ENCODE results near the gene CSF2RB.
A peak's percentile ranks its signal among the peaks of the same experiment; 100 is the strongest.

Gene CSF2RB

GRCh38 chr22:36901411-36902142, 11.9 kb upstream of the CSF2RB start:
- Mint-ChIP-seq H3K4me3 (no peak overlapping the region), H3K36me3 (peaks cover 2% of the 10 kb centered on the region), H3K27ac (peak overlapping the region; percentile 51), H3K27me3 (peaks cover 15% of the 10 kb centered on the region), H3K9me3 (ENCODE audit: low read depth) (no peaks in the 10 kb centered on the region), H3K4me1 (ENCODE audit: low read depth) (peaks cover 3% of the 10 kb centered on the region)

GRCh38 chr22:36902143-36902926, 11.1 kb upstream of the CSF2RB start:
- Mint-ChIP-seq H3K4me3 (no peak overlapping the region), H3K27me3 (peaks cover 15% of the 10 kb centered on the region), H3K9me3 (ENCODE audit: low read depth) (no peaks in the 10 kb centered on the region), H3K36me3 (peaks cover 2% of the 10 kb centered on the region), H3K27ac (no peak overlapping the region), H3K4me1 (ENCODE audit: low read depth) (peaks cover 3% of the 10 kb centered on the region)

- Mint-ChIP-seq H3K27me3 (peaks cover 18% of the 10 kb centered on the region), H3K4me1 (ENCODE audit: low read depth) (peaks cover 3% of the 10 kb centered on the region), H3K36me3 (peaks cover 2% of the 10 kb centered on the region), H3K4me3 (no peak overlapping the region), H3K27ac (no peak overlapping the region), H3K9me3 (ENCODE audit: low read depth) (no peaks in the 10 kb centered on the region)
Measured at GRCh38 chr22:36904260-36904880, 9.1 kb upstream of the CSF2RB start.

- Mint-ChIP-seq H3K4me3 (no peak overlapping the region), H3K4me1 (ENCODE audit: low read depth) (no peaks in the 10 kb centered on the region), H3K36me3 (no peaks in the 10 kb centered on the region), H3K9me3 (ENCODE audit: low read depth) (no peaks in the 10 kb centered on the region), H3K27me3 (peaks cover 18% of the 10 kb centered on the region), H3K27ac (no peak overlapping the region)
Measured at GRCh38 chr22:36907253-36908195, 5.9 kb upstream of the CSF2RB start.

GRCh38 chr22:36910461-36910860, 3.0 kb upstream of the CSF2RB start:
- Mint-ChIP-seq H3K4me3 (no peak overlapping the region), H3K36me3 (no peaks in the 10 kb centered on the region), H3K9me3 (ENCODE audit: low read depth) (no peaks in the 10 kb centered on the region), H3K27me3 (peaks cover 10% of the 10 kb centered on the region), H3K27ac (no peak overlapping the region), H3K4me1 (ENCODE audit: low read depth) (no peaks in the 10 kb centered on the region)

- Mint-ChIP-seq H3K27me3 (peaks cover 10% of the 10 kb centered on the region), H3K4me1 (ENCODE audit: low read depth) (no peaks in the 10 kb centered on the region), H3K4me3 (no peak overlapping the region), H3K36me3 (no peaks in the 10 kb centered on the region), H3K27ac (no peak overlapping the region), H3K9me3 (ENCODE audit: low read depth) (no peaks in the 10 kb centered on the region)
Measured at GRCh38 chr22:36911887-36912661, 1.4 kb upstream of the CSF2RB start.

GRCh38 chr22:36912694-36913426, 568 bp upstream of the CSF2RB start:
- H3K9me3 Mint-ChIP-seq (ENCODE audit: low read depth), result no peaks in the 10 kb centered on the region
- no peak overlapping the region for H3K4me3 Mint-ChIP-seq
- no peaks in the 10 kb centered on the region for H3K4me1 Mint-ChIP-seq (ENCODE audit: low read depth)
- H3K36me3 Mint-ChIP-seq, result no peaks in the 10 kb centered on the region
- H3K27me3 Mint-ChIP-seq, result peaks cover 8% of the 10 kb centered on the region
- no peak overlapping the region for H3K27ac Mint-ChIP-seq

- H3K9me3 Mint-ChIP-seq (ENCODE audit: low read depth), result no peaks in the 10 kb centered on the region
- peaks cover 8% of the 10 kb centered on the region for H3K27me3 Mint-ChIP-seq
- H3K27ac Mint-ChIP-seq, result no peak overlapping the region
- no peaks in the 10 kb centered on the region for H3K4me1 Mint-ChIP-seq (ENCODE audit: low read depth)
- no peaks in the 10 kb centered on the region for H3K36me3 Mint-ChIP-seq
- no peak overlapping the region for H3K4me3 Mint-ChIP-seq
Measured at GRCh38 chr22:36914390-36914752, 943 bp downstream of the CSF2RB start.

- Mint-ChIP-seq H3K27me3 (peaks cover 7% of the 10 kb centered on the region), H3K4me3 (no peak overlapping the region), H3K27ac (no peak overlapping the region), H3K4me1 (ENCODE audit: low read depth) (no peaks in the 10 kb centered on the region), H3K9me3 (ENCODE audit: low read depth) (no peaks in the 10 kb centered on the region), H3K36me3 (no peaks in the 10 kb centered on the region)
Measured at GRCh38 chr22:36916034-36916433, 2.6 kb downstream of the CSF2RB start.

- Mint-ChIP-seq H3K27ac (no peak overlapping the region), H3K9me3 (ENCODE audit: low read depth) (no peaks in the 10 kb centered on the region), H3K27me3 (peaks cover 4% of the 10 kb centered on the region), H3K36me3 (no peaks in the 10 kb centered on the region), H3K4me3 (no peak overlapping the region), H3K4me1 (ENCODE audit: low read depth) (no peaks in the 10 kb centered on the region)
Measured at GRCh38 chr22:36918586-36919284, 5.3 kb downstream of the CSF2RB start.

GRCh38 chr22:36921309-36922104, 8.1 kb downstream of the CSF2RB start:
- no peaks in the 10 kb centered on the region for H3K36me3 Mint-ChIP-seq
- no peak overlapping the region for H3K4me3 Mint-ChIP-seq
- no peaks in the 10 kb centered on the region for H3K4me1 Mint-ChIP-seq (ENCODE audit: low read depth)
- H3K9me3 Mint-ChIP-seq (ENCODE audit: low read depth), result no peaks in the 10 kb centered on the region
- H3K27ac Mint-ChIP-seq, result no peak overlapping the region
- peaks cover 8% of the 10 kb centered on the region for H3K27me3 Mint-ChIP-seq

GRCh38 chr22:36922105-36922608, 8.7 kb downstream of the CSF2RB start:
- H3K27ac Mint-ChIP-seq, result no peak overlapping the region
- no peaks in the 10 kb centered on the region for H3K9me3 Mint-ChIP-seq (ENCODE audit: low read depth)
- peaks cover 8% of the 10 kb centered on the region for H3K27me3 Mint-ChIP-seq
- no peaks in the 10 kb centered on the region for H3K4me1 Mint-ChIP-seq (ENCODE audit: low read depth)
- H3K4me3 Mint-ChIP-seq, result no peak overlapping the region
- no peaks in the 10 kb centered on the region for H3K36me3 Mint-ChIP-seq

Measured in activated naive CD8-positive, alpha-beta T cell (primary cell).